ENCODE results near the gene SLC26A8. TPM values are rescaled to one million over a fixed set of nuclear protein-coding genes. Genes with fewer than 3 reads are reported as not detected.

SLC26A8 gene
- polyA plus RNA-seq, 1 donor from 2014 or later, result not detected

- Histone ChIP-seq H3K9me3 (ENCODE audit: low read length) (peaks cover 3% of the 10 kb centered on the region), H3K36me3 (ENCODE audit: insufficient read depth, low read length) (no peaks in the 10 kb centered on the region), H4K20me1 (ENCODE audit: insufficient read depth) (no peaks in the 10 kb centered on the region), H3K9me2 (ENCODE audit: insufficient read depth, low read length) (no peaks in the 10 kb centered on the region), H3K9ac (ENCODE audit: low read length) (no peak overlapping the region), H3K4me2 (ENCODE audit: low read length) (no peak overlapping the region), H3F3A (ENCODE audit: insufficient read depth, low read length, poor library complexity, severe bottlenecking) (no peaks in the 10 kb centered on the region), H3K27me3 (ENCODE audit: insufficient read depth, low read depth, low read length) (no peaks in the 10 kb centered on the region), H2AFZ (ENCODE audit: low read depth, low read length) (no peak overlapping the region), H3K79me2 (replicated peaks; ENCODE audit: insufficient read depth, low read length) (peaks cover 59% of the 10 kb centered on the region), H3K4me3 (ENCODE audit: low read length) (no peak overlapping the region), H3K27ac (ENCODE audit: low read length) (no peak overlapping the region)
- TF ChIP-seq RAD21 (conservative IDR thresholded peaks at IDR 0.05) (no peak), CTCF (IDR thresholded peaks at IDR 0.05; ENCODE audit: poor library complexity, severe bottlenecking) (no peak), SMC3 (conservative IDR thresholded peaks at IDR 0.05; ENCODE audit: poor library complexity) (no peak), EZH2 (IDR thresholded peaks at IDR 0.05; ENCODE audit: borderline replicate concordance, insufficient read depth, low read length, poor library complexity, severe bottlenecking) (no peak), EP300 (conservative IDR thresholded peaks at IDR 0.05; ENCODE audit: poor library complexity, severe bottlenecking) (no peak), POLR2AphosphoS5 (IDR thresholded peaks at IDR 0.05) (no peak), TAF1 (IDR thresholded peaks at IDR 0.05; ENCODE audit: low read depth) (no peak), MXI1 (conservative IDR thresholded peaks at IDR 0.05; ENCODE audit: poor library complexity, severe bottlenecking) (no peak)
- TF ChIP-seq, protein P1, sequence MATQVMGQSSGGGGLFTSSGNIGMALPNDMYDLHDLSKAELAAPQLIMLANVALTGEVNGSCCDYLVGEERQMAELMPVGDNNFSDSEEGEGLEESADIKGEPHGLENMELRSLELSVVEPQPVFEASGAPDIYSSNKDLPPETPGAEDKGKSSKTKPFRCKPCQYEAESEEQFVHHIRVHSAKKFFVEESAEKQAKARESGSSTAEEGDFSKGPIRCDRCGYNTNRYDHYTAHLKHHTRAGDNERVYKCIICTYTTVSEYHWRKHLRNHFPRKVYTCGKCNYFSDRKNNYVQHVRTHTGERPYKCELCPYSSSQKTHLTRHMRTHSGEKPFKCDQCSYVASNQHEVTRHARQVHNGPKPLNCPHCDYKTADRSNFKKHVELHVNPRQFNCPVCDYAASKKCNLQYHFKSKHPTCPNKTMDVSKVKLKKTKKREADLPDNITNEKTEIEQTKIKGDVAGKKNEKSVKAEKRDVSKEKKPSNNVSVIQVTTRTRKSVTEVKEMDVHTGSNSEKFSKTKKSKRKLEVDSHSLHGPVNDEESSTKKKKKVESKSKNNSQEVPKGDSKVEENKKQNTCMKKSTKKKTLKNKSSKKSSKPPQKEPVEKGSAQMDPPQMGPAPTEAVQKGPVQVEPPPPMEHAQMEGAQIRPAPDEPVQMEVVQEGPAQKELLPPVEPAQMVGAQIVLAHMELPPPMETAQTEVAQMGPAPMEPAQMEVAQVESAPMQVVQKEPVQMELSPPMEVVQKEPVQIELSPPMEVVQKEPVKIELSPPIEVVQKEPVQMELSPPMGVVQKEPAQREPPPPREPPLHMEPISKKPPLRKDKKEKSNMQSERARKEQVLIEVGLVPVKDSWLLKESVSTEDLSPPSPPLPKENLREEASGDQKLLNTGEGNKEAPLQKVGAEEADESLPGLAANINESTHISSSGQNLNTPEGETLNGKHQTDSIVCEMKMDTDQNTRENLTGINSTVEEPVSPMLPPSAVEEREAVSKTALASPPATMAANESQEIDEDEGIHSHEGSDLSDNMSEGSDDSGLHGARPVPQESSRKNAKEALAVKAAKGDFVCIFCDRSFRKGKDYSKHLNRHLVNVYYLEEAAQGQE (IDR thresholded peaks at IDR 0.05; ENCODE audit: borderline replicate concordance), result no peak
These were observed 120.8 kb downstream of the SLC26A8 start for GRCh38 chr6:35903679-35904078.

GRCh38 chr6:35900448-35900847 lies 124.0 kb downstream of the SLC26A8 start:
- Histone ChIP-seq H3K27ac (ENCODE audit: low read length) (no peak overlapping the region), H3K9ac (ENCODE audit: low read length) (no peak overlapping the region), H3K4me2 (ENCODE audit: low read length) (no peak overlapping the region), H3F3A (ENCODE audit: insufficient read depth, low read length, poor library complexity, severe bottlenecking) (no peaks in the 10 kb centered on the region), H3K79me2 (replicated peaks; ENCODE audit: insufficient read depth, low read length) (peaks cover 70% of the 10 kb centered on the region), H2AFZ (ENCODE audit: low read depth, low read length) (no peak overlapping the region), H3K9me2 (ENCODE audit: insufficient read depth, low read length) (no peaks in the 10 kb centered on the region), H3K27me3 (ENCODE audit: insufficient read depth, low read depth, low read length) (no peaks in the 10 kb centered on the region), H3K4me3 (ENCODE audit: low read length) (no peak overlapping the region), H3K36me3 (ENCODE audit: insufficient read depth, low read length) (no peaks in the 10 kb centered on the region), H4K20me1 (ENCODE audit: insufficient read depth) (no peaks in the 10 kb centered on the region), H3K9me3 (ENCODE audit: low read length) (no peaks in the 10 kb centered on the region)
- TF ChIP-seq EZH2 (IDR thresholded peaks at IDR 0.05; ENCODE audit: borderline replicate concordance, insufficient read depth, low read length, poor library complexity, severe bottlenecking) (no peak), POLR2AphosphoS5 (IDR thresholded peaks at IDR 0.05) (no peak), RAD21 (conservative IDR thresholded peaks at IDR 0.05) (no peak), CTCF (IDR thresholded peaks at IDR 0.05; ENCODE audit: poor library complexity, severe bottlenecking) (no peak), SMC3 (conservative IDR thresholded peaks at IDR 0.05; ENCODE audit: poor library complexity) (no peak), EP300 (conservative IDR thresholded peaks at IDR 0.05; ENCODE audit: poor library complexity, severe bottlenecking) (no peak), TAF1 (IDR thresholded peaks at IDR 0.05; ENCODE audit: low read depth) (no peak), MXI1 (conservative IDR thresholded peaks at IDR 0.05; ENCODE audit: poor library complexity, severe bottlenecking) (no peak)
- TF ChIP-seq, protein P1 (IDR thresholded peaks at IDR 0.05; ENCODE audit: borderline replicate concordance), result no peak
